Activated T-cell treated with anti-CD3 and anti-CD28 coated beads, Interleukin-2, amount 50 U/mL, for 72 hours (primary cell): ENCODE measurements around the gene ZNF700. TPM values are rescaled to one million over a fixed set of nuclear protein-coding genes. Genes with fewer than 3 reads are reported as not detected.
"Not testable (repeated sequence)": the region's sequence is repeated elsewhere in the genome, so short reads cannot be mapped to it uniquely, and the experiment has no call there.

Experiments used
- ATAC-seq, 2 donors: fragments of 150-1000 bp; cut with Tn5 transposase; replicated peaks in 1 of 2; 2 replicates each; pipeline ENCODE4 v1.10.0; 2021; ENCODE audit warnings: moderate library complexity in 2 of 2, mild to moderate bottlenecking in 1 of 2
- DNase-seq, 2 donors: peaks; one replicate each; pipeline ENCODE4 v3.0.0; 2021 to 2022; ENCODE audit warnings: mixed read lengths in 1 of 2
- H3K27ac Mint-ChIP-seq: one replicate; pipeline ENCODE4 v1.8.0; 2022; ENCODE audit warnings: mild to moderate bottlenecking, moderate library complexity, mixed read lengths
- H3K27me3 Mint-ChIP-seq: one replicate; pipeline ENCODE4 v1.8.0; 2022; ENCODE audit warnings: low read depth, mixed read lengths
- H3K36me3 Mint-ChIP-seq, 2 donors: one replicate each; pipeline ENCODE4 v1.8.0; 2022; ENCODE audit warnings: mixed read lengths in 2 of 2, mild to moderate bottlenecking in 1 of 2; ENCODE audit not compliant: insufficient read depth in 2 of 2
- H3K4me1 Mint-ChIP-seq: one replicate; pipeline ENCODE4 v1.8.0; 2022; ENCODE audit warnings: low read depth, mixed read lengths
- H3K4me3 Mint-ChIP-seq, 2 donors: one replicate each; pipeline ENCODE4 v1.8.0; 2022; ENCODE audit warnings: mild to moderate bottlenecking in 2 of 2, mixed read lengths in 2 of 2, moderate library complexity in 2 of 2
- H3K9me3 Mint-ChIP-seq, 2 donors: one replicate each; pipeline ENCODE4 v1.8.0; 2022; ENCODE audit warnings: mixed read lengths in 2 of 2
- total RNA-seq, 2 donors: library from RNA; stranded (reverse); gene quantifications; one replicate each; pipeline ENCODE4 v1.2.3, GENCODE V29; 2022

ZNF700 gene
- total RNA-seq, 2 donors from 2014 or later: 16.0 to 17.2 TPM

- ATAC-seq (no peak), DNase-seq (no peak)
- Mint-ChIP-seq H3K36me3 (peaks cover 70 to 86% of the 10 kb centered on the region in 2 donors), H3K4me3 (no peak overlapping the region), H3K27me3 (no peaks in the 10 kb centered on the region), H3K9me3 (peaks cover 23 to 43% of the 10 kb centered on the region in 2 donors), H3K4me1 (no peaks in the 10 kb centered on the region), H3K27ac (peak overlapping the region; percentile 82)
Measured at GRCh38 chr19:11948646-11949045, 23.7 kb downstream of the ZNF700 start.

- peaks cover 65 to 83% of the 10 kb centered on the region in 2 donors for H3K36me3 Mint-ChIP-seq
- ATAC-seq (no peak), DNase-seq (no peak)
- no peak overlapping the region for H3K4me3 Mint-ChIP-seq
- no peaks in the 10 kb centered on the region for H3K27me3 Mint-ChIP-seq
- peak overlapping the region; percentile 94 for H3K27ac Mint-ChIP-seq
- no peaks in the 10 kb centered on the region for H3K4me1 Mint-ChIP-seq
- peaks cover 22 to 40% of the 10 kb centered on the region in 2 donors for H3K9me3 Mint-ChIP-seq
Measured at GRCh38 chr19:11949201-11949600, 24.3 kb downstream of the ZNF700 start.

- Mint-ChIP-seq H3K36me3 (peaks cover 61 to 78% of the 10 kb centered on the region in 2 donors), H3K27ac (peak overlapping the region; percentile 94), H3K9me3 (peaks cover 20 to 36% of the 10 kb centered on the region in 2 donors)
- DNase-seq, H3K27me3 Mint-ChIP-seq, ATAC-seq, H3K4me1 Mint-ChIP-seq, H3K4me3 Mint-ChIP-seq: not testable (repeated sequence)
Measured at GRCh38 chr19:11949614-11950080, 24.7 kb downstream of the ZNF700 start.

GRCh38 chr19:11950312-11950711, 25.4 kb downstream of the ZNF700 start:
- H3K4me1 Mint-ChIP-seq: no peaks in the 10 kb centered on the region
- H3K36me3 Mint-ChIP-seq: peaks cover 60 to 74% of the 10 kb centered on the region in 2 donors
- no peaks in the 10 kb centered on the region for H3K27me3 Mint-ChIP-seq
- peak overlapping the region; percentile 94 for H3K27ac Mint-ChIP-seq
- peaks cover 19 to 36% of the 10 kb centered on the region in 2 donors for H3K9me3 Mint-ChIP-seq
- DNase-seq (no peak), ATAC-seq (no peak)
- no peak overlapping the region for H3K4me3 Mint-ChIP-seq

GRCh38 chr19:11963566-11964355, 38.9 kb downstream of the ZNF700 start:
- peaks cover 0 to 3% of the 10 kb centered on the region in 2 donors for H3K9me3 Mint-ChIP-seq
- H3K4me3 Mint-ChIP-seq: peak overlapping the region; percentile 87 to 93
- H3K36me3 Mint-ChIP-seq: peaks cover 0 to 9% of the 10 kb centered on the region in 2 donors
- H3K27ac Mint-ChIP-seq: peak overlapping the region; percentile 83
- H3K4me1 Mint-ChIP-seq: peaks cover 28% of the 10 kb centered on the region
- peak; percentile 71 to 76 for DNase-seq
- peak; percentile 41 to 46 for ATAC-seq
- no peaks in the 10 kb centered on the region for H3K27me3 Mint-ChIP-seq

GRCh38 chr19:11964496-11964857, 39.6 kb downstream of the ZNF700 start:
- H3K4me3 Mint-ChIP-seq: peak overlapping the region; percentile 87 to 93
- ATAC-seq: peak; percentile 41 to 44

GRCh38 chr19:11964858-11965645, 40.1 kb downstream of the ZNF700 start, which contains the start of gene ZNF763:
Gene ZNF763 (plus strand): TSS chr19:11965040. CDS start chr19:11965209, 169 bp downstream.
- H3K4me3 Mint-ChIP-seq: peak within 1 kb of the TSS; percentile 87 to 93
- peaks cover 0 to 3% of the 10 kb centered on the region in 2 donors for H3K36me3 Mint-ChIP-seq
- peak within 1 kb of the TSS; percentile 83 for H3K27ac Mint-ChIP-seq
- H3K4me1 Mint-ChIP-seq: peaks cover 28% of the 10 kb centered on the region
- peaks cover 0 to 3% of the 10 kb centered on the region in 2 donors for H3K9me3 Mint-ChIP-seq
- no peaks in the 10 kb centered on the region for H3K27me3 Mint-ChIP-seq
- peak; percentile 88 to 90 for DNase-seq
- peak; percentile 94 to 96 for ATAC-seq

More at GRCh38 chr19:11964496-11964857, 39.6 kb downstream of the ZNF700 start:
- no peak for DNase-seq
- Mint-ChIP-seq H3K4me1 (peaks cover 28% of the 10 kb centered on the region), H3K27ac (peak overlapping the region; percentile 83), H3K27me3 (no peaks in the 10 kb centered on the region), H3K36me3 (peaks cover 0 to 7% of the 10 kb centered on the region in 2 donors), H3K9me3 (peaks cover 0 to 3% of the 10 kb centered on the region in 2 donors)

GRCh38 chr19:11970174-11970573, 45.3 kb downstream of the ZNF700 start:
- ATAC-seq (no peak), DNase-seq (no peak)
- H3K27me3 Mint-ChIP-seq: no peaks in the 10 kb centered on the region
- peaks cover 8 to 11% of the 10 kb centered on the region in 2 donors for H3K36me3 Mint-ChIP-seq
- peaks cover 8% of the 10 kb centered on the region for H3K4me1 Mint-ChIP-seq
- H3K27ac Mint-ChIP-seq: no peak overlapping the region
- H3K4me3 Mint-ChIP-seq: no peak overlapping the region
- peaks cover 2 to 9% of the 10 kb centered on the region in 2 donors for H3K9me3 Mint-ChIP-seq

- Mint-ChIP-seq H3K36me3 (peaks cover 8 to 18% of the 10 kb centered on the region in 2 donors), H3K27me3 (no peaks in the 10 kb centered on the region), H3K4me1 (peaks cover 1% of the 10 kb centered on the region), H3K4me3 (no peak overlapping the region), H3K27ac (no peak overlapping the region), H3K9me3 (peaks cover 2 to 9% of the 10 kb centered on the region in 2 donors)
- ATAC-seq (no peak), DNase-seq (no peak)
Measured at GRCh38 chr19:11971041-11971440, 46.1 kb downstream of the ZNF700 start.

GRCh38 chr19:11973019-11973810, 48.3 kb downstream of the ZNF700 start:
- peaks cover 4 to 17% of the 10 kb centered on the region in 2 donors for H3K9me3 Mint-ChIP-seq
- no peak for DNase-seq
- H3K27ac Mint-ChIP-seq: no peak overlapping the region
- H3K4me1 Mint-ChIP-seq: no peaks in the 10 kb centered on the region
- peaks cover 21 to 39% of the 10 kb centered on the region in 2 donors for H3K36me3 Mint-ChIP-seq
- no peak for ATAC-seq
- no peak overlapping the region for H3K4me3 Mint-ChIP-seq
- H3K27me3 Mint-ChIP-seq: no peaks in the 10 kb centered on the region

GRCh38 chr19:11978492-11979100, 53.7 kb downstream of the ZNF700 start:
- Mint-ChIP-seq H3K4me3 (no peak overlapping the region), H3K36me3 (peaks cover 47 to 65% of the 10 kb centered on the region in 2 donors), H3K27me3 (no peaks in the 10 kb centered on the region), H3K4me1 (no peaks in the 10 kb centered on the region), H3K9me3 (peaks cover 23 to 39% of the 10 kb centered on the region in 2 donors), H3K27ac (peak overlapping the region; percentile 24)
- no peak for ATAC-seq
- no peak for DNase-seq

GRCh38 chr19:11979527-11979926, 54.6 kb downstream of the ZNF700 start:
- H3K36me3 Mint-ChIP-seq: peaks cover 45 to 61% of the 10 kb centered on the region in 2 donors
- ATAC-seq (no peak), DNase-seq (no peak)
- peaks cover 21 to 37% of the 10 kb centered on the region in 2 donors for H3K9me3 Mint-ChIP-seq
- no peaks in the 10 kb centered on the region for H3K4me1 Mint-ChIP-seq
- no peak overlapping the region for H3K27ac Mint-ChIP-seq
- H3K27me3 Mint-ChIP-seq: no peaks in the 10 kb centered on the region
- no peak overlapping the region for H3K4me3 Mint-ChIP-seq
